Stimulated activated CD8-positive, alpha-beta memory T cell treated with anti-CD3 and anti-CD28 coated beads, Interleukin-4, amount 100 ng/mL, for 24 hours (primary cell): ENCODE results near the gene FALEC.

Experiments used
- DNase-seq: peaks from one replicate; pipeline ENCODE4 v3.0.0-alpha.2; 2020; ENCODE audit warnings: low read depth

The FALEC gene

DNA sequence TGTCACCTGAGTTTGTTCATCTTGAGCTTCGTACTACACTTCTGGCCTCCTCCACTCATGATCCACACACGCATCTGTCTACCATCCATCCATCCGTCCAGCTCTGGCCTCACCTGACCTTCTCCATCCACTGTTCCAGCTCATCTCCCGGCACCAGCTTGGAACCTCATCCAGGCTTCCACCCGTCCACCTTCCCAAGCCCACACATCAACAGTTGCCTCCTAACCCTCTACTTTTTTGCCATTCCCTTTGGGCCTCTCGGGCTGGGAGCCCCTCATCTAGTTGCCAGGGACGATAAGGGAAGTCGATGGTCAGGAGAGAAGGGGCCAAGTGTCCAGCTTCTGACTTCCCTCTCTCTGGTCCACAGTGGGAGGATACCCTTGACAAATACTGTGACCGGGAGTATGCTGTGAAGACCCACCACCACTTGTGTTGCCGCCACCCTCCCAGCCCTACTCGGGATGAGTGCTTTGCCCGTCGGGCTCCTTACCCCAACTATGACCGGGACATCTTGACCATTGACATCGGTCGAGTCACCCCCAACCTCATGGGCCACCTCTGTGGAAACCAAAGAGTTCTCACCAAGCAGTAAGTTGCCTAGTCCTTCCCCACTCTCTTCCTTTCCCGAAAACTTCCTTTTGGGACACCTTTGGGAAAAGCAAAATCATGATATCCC, 3.4 kb upstream of the FALEC start:
- no peak for DNase-seq

GRCh38 chr1:150512846-150513245, 2.7 kb upstream of the FALEC start:
- no peak for DNase-seq

- DNase-seq = no peak
Observed at GRCh38 chr1:150513351-150513791, 2.2 kb upstream of the FALEC start.

- no peak for DNase-seq
Observed at GRCh38 chr1:150514260-150514659, 1.3 kb upstream of the FALEC start.

DNA sequence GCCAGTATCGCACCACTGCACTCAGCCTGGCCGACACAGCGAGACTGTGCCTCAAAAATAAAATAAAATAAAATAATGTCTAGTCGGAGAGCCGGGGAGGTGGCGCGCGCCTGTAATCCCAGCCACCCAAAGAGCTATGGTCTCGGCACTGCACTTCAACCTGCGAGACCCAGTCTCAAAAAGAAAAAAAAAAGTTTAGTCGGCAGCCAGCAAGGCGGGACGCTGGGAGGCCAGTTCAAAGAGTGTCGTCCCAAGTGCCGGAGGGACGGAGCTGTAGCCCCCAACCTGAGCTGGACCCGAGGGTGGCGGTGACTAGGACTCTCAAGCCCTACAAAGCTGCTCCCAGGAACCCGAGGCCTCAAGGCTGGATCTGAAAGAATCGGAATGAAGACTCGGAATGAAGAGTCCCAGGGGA, 632 bp upstream of the FALEC start:
- DNase-seq = peak; percentile 4

DNA sequence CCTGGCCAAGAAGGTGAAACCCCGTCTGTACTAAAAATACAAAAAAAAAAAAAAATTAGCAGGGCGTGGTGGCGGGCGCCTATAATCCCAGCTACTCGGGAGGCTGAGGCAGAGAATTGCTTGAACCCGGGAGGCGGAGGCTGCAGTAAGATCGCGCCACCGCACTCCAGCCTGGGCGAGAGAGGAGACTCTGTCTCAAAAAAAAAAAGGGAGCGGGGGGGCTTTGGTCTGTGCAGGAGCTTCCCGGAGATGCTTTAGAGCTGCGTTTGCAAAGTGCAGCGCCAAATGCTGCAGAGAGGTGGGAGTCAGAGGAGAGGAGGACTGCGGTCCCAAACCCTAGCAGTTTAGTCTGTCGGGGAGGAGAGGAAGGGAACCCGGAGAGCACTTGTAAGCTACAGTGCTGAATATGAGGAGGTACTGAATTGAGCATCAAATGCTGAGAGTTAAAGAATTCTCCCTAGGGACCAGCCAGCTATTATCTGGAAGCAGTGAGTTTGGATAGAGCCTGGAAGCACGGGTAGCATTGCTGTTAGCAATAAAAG, 569 bp downstream of the FALEC start:
- DNase-seq = no peak

DNA sequence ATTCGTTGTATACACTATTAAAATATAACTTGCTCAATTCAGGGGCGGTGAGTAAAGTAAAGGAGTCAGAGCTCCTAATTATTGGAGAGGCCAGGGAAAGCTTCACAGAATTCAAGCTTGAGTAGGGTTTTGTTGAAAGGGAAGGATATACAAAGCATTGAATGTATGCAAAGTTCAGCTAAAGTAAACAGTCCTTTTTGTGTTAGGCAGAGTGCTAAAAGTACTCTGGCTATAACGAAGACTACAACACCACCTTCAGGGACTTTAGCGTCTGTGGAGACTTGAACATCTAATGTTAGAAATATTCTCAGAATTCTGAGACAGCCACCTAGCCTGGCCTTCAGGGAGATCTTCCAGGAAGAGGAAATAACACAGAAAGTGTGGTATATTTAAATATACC, 1.1 kb downstream of the FALEC start:
- DNase-seq = no peak

DNA sequence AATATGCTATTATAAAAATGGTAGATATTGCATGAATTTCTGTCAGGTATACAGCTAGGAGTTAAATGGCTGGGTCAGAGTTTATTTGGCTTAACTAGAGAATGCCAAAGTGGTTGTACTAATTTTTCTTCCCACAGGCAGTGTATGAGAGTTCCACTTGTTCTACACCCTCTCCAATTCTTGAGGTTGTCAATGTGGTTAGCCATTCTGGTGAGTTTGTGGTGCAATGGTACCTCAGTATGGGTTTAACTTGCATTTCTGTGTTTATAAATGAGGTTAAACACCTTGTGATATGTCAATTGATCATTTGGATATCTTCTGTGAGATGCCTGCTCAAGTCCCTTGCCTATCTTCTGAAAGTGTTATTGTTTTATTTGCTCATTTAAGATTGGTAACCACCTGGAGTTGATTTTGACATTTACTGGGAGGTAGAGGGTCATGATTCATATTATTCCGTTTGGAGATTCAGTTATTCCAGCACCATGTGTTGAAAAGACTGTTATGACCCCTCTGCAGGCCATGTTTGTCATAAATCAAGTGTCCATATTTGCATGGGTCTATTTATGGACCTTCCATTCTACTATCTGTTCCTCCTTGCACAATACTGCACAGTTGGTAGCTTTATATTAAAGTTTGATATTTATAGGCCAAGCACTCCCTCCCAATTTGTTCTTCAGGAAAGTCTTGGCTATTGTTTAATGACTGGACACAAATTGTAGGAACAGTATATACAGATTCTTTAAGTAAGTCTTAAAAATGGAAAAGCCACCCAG, 5.8 kb downstream of the FALEC start:
- no peak for DNase-seq

GRCh38 chr1:150525348-150525747, 9.8 kb downstream of the FALEC start:
- DNase-seq = no peak

GRCh38 chr1:150528196-150528595, 12.6 kb downstream of the FALEC start:
- no peak for DNase-seq

GRCh38 chr1:150529017-150529416, 13.5 kb downstream of the FALEC start:
- no peak for DNase-seq

GRCh38 chr1:150530491-150531159, 15.1 kb downstream of the FALEC start:
- no peak for DNase-seq

DNA sequence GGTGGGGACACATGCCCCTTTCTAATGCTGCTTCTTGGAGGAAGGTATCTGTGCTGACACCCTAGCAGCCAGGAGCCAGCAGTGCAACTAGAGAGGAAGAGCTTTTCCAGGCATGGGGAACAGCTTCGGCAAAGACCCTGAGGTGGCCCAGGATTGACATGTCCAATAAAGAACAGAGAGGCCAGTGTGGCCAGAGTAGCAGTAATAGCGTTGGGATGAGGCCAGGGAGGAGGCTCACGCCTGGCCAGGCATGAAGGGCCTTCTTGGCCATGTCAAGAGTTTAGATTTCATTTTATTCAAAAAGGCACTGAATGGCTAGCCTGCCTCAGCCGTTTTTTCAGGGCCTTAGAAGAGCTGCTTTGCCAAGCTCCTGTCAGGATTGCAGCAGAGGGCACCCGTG, 17.3 kb downstream of the FALEC start:
- no peak for DNase-seq

GRCh38 chr1:150534002-150534401, 18.4 kb downstream of the FALEC start:
- no peak for DNase-seq

- DNase-seq = no peak
Observed at GRCh38 chr1:150535511-150536287, 20.1 kb downstream of the FALEC start.

GRCh38 chr1:150536836-150537731, 21.5 kb downstream of the FALEC start:
- DNase-seq = no peak

DNA sequence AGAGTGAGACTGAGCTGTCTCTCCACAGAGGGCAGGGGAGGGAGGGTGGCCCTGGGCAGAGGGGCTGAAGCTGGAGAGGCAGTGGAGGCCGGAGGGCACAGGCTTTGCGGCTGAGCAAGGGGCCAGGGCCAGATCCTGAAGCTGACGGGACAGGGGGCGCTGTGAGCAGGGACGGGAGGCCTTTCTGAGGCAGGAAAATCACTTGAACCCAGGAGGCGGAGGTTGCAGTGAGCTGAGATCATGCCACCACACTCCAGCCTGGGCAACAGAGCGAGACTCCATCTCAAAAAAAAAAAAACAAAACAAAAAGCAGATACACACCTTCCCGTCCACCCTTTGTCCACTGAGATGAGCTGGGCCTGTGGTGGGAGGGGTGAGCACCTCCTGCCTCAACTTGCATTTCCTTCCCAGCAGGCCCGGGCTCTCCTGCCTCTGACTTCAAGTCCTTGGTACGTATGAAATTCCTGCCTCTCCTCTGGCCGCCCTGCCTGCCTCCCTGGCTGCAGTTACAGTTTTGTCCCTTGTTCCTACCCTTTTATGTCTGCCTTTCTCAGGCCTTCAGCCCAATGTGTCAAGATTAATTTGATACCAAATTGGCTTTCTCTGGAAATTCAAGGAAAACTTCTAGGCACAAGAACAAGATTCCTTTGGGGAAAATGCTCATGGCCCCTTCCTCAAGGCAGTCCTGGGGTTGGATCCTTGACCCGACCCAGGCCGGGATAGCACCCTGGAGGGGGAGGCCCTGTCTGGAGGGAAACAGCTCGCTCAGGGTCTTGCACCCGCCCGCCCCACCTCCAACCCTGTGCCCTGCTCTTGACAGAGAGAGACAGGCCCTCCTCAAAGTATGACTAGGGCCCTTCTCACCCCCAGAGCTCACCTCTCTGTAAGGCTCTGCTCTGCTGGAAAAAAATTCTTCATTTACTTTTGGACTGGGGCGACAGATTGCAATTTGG, 22.5 kb downstream of the FALEC start:
- DNase-seq = no peak

DNA sequence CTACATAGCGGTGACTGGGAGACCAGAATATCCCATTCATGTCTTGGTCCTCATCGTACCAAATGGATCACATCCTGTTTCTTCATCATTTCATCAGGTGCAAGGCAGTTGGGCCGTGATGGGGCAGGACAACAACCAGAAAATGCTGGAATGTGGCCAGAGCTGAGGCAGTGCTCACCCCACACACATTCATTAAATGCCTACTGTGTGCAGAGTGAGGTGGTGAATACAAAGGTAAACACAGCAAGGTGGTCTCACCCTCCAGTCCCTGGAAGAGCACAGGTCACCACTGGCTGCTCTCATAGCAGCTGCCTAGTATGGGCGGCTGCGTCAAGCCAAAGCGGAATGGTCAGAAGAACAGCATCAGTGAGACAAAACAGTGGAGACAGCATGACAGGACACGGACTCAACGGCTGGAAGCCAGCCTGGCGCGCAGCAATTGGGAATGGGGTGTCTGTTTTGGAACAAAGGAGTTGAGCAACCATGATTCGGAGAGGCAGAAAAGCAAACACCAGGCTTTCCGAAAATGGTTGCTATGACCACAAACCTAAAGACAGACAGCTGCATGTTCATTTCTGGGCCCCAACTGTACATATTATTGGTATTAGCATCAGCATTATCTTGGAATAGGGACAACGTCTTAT, 28.1 kb downstream of the FALEC start:
- DNase-seq = no peak

- no peak for DNase-seq
Observed at GRCh38 chr1:150544204-150544603, 28.7 kb downstream of the FALEC start.
